Peyer's patch (tissue), 4 donors: ENCODE measurements around the gene NFE2L1.

Experiments used
- CTCF ChIP-seq, 6 experiments: fragments of 450-650 bp in 4 of 6; fragments of 200-600 bp in 2 of 6; sonication (generic) in 1 of 6; IDR thresholded peaks; one replicate each; pipeline ENCODE4 v1.5.1; 2017 to 2019; ENCODE audit warnings: antibody characterized with exemption in 6 of 6, mild to moderate bottlenecking in 3 of 6, moderate library complexity in 1 of 6
- POLR2A ChIP-seq, 2 donors: fragments of 450-650 bp; IDR thresholded peaks; one replicate each; pipeline ENCODE4 v1.5.1; 2017; ENCODE audit warnings: antibody characterized with exemption in 2 of 2, mild to moderate bottlenecking in 2 of 2, moderate library complexity in 2 of 2

GRCh38 chr17:48093341-48094045 lies 45.3 kb downstream of the NFE2L1 start:
- TF ChIP-seq CTCF (IDR thresholded peaks at IDR 0.05) (no peak), POLR2A (IDR thresholded peaks at IDR 0.05) (no peak)
